ENCODE data around the gene FSCN2.
A peak's percentile ranks its signal among the peaks of the same experiment; 100 is the strongest.

FSCN2 gene

GRCh38 chr17:81513753-81514488, 14.3 kb upstream of the FSCN2 start:
- DNase-seq: peak; percentile 62

GRCh38 chr17:81514489-81514738, 13.8 kb upstream of the FSCN2 start:
- DNase-seq: no peak

- peak; percentile 73 for DNase-seq
Measured at GRCh38 chr17:81514739-81515529, 13.2 kb upstream of the FSCN2 start.

GRCh38 chr17:81515530-81516041, 12.6 kb upstream of the FSCN2 start:
- DNase-seq: no peak

- no peak for DNase-seq
Measured at GRCh38 chr17:81516439-81516838, 11.7 kb upstream of the FSCN2 start.

- DNase-seq: no peak
Measured at GRCh38 chr17:81517009-81517338, 11.2 kb upstream of the FSCN2 start.

- DNase-seq: no peak
Measured at GRCh38 chr17:81517339-81518112, 10.7 kb upstream of the FSCN2 start.

GRCh38 chr17:81518113-81518784, 9.9 kb upstream of the FSCN2 start:
- DNase-seq: no peak

- DNase-seq: no peak
Measured at GRCh38 chr17:81518785-81519283, 9.3 kb upstream of the FSCN2 start.

- no peak for DNase-seq
Measured at GRCh38 chr17:81519284-81520020, 8.7 kb upstream of the FSCN2 start.

GRCh38 chr17:81520021-81520901, 7.9 kb upstream of the FSCN2 start:
- no peak for DNase-seq

- DNase-seq: no peak
Measured at GRCh38 chr17:81522491-81523401, 5.4 kb upstream of the FSCN2 start.

- no peak for DNase-seq
Measured at GRCh38 chr17:81523402-81524038, 4.7 kb upstream of the FSCN2 start.

GRCh38 chr17:81524039-81524864, 3.9 kb upstream of the FSCN2 start:
- no peak for DNase-seq

- no peak for DNase-seq
Measured at GRCh38 chr17:81524865-81525159, 3.4 kb upstream of the FSCN2 start.

GRCh38 chr17:81526662-81527571, 1.3 kb upstream of the FSCN2 start:
- DNase-seq: no peak

- no peak for DNase-seq
Measured at GRCh38 chr17:81528384-81528650, 140 bp downstream of the FSCN2 start.

Data from amniotic stem cell (primary cell).